SK-N-SH treated with all-trans-retinoic acid at 6 μM for 48 hours (cell line): ENCODE data around the gene FOXS1.

Experiments
- ATAC-seq: fragments of 200-7000 bp; cut with Tn5 transposase; 3 replicates; pipeline ENCODE4 v1.9.1; 2020; ENCODE audit warnings: mild to moderate bottlenecking, moderate library complexity
- ARNTL ChIP-seq: fragments of 450-650 bp; formaldehyde crosslinking; IDR thresholded peaks from 2 replicates; pipeline ENCODE4 v1.5.0; 2020; ENCODE audit warnings: low read depth, mild to moderate bottlenecking, moderate library complexity, borderline replicate concordance
- BACH2 ChIP-seq: fragments of 250-450 bp; sonication (Bioruptor Pico); IDR thresholded peaks from 2 replicates; pipeline ENCODE4 v1.9.0; 2021; ENCODE audit warnings: mild to moderate bottlenecking, borderline replicate concordance
- ESRRG ChIP-seq: fragments of 250-450 bp; sonication (Bioruptor Pico); IDR thresholded peaks from 2 replicates; pipeline ENCODE4 v1.6.1; 2021; ENCODE audit warnings: mild to moderate bottlenecking
- GLIS3 ChIP-seq: fragments of 250-450 bp; sonication (Bioruptor Pico); IDR thresholded peaks from 2 replicates; pipeline ENCODE4 v1.5.0; 2020; ENCODE audit warnings: mild to moderate bottlenecking, moderate library complexity
- ISL1 ChIP-seq: fragments of 250-450 bp; sonication (Bioruptor Pico); IDR thresholded peaks from 2 replicates; pipeline ENCODE4 v2.1.2; 2022; ENCODE audit warnings: mild to moderate bottlenecking, moderate library complexity
- PPARA ChIP-seq: fragments of 250-450 bp; sonication (Bioruptor Pico); IDR thresholded peaks from 2 replicates; pipeline ENCODE4 v1.5.0; 2020; ENCODE audit warnings: mild to moderate bottlenecking, borderline replicate concordance
- RARB ChIP-seq: fragments of 250-450 bp; sonication (Bioruptor Pico); IDR thresholded peaks from 2 replicates; pipeline ENCODE4 v1.8.0; 2021; ENCODE audit warnings: mild to moderate bottlenecking, moderate library complexity
- SNAI2 ChIP-seq: fragments of 250-450 bp; sonication (Bioruptor Pico); IDR thresholded peaks from 2 replicates; pipeline ENCODE4 v1.5.0; 2020; ENCODE audit warnings: mild to moderate bottlenecking, moderate library complexity
- TCF4 ChIP-seq: fragments of 250-450 bp; sonication (Bioruptor Pico); IDR thresholded peaks from 2 replicates; pipeline ENCODE4 v1.8.0; 2021; ENCODE audit warnings: mild to moderate bottlenecking, moderate library complexity, borderline replicate concordance
- TOX ChIP-seq: fragments of 250-450 bp; sonication (Bioruptor Pico); IDR thresholded peaks from 2 replicates; pipeline ENCODE4 v1.8.0; 2021; ENCODE audit warnings: mild to moderate bottlenecking, moderate library complexity, borderline replicate concordance
- ZC3H10 ChIP-seq: fragments of 250-450 bp; sonication (Bioruptor Pico); IDR thresholded peaks from 2 replicates; pipeline ENCODE4 v1.5.1; 2021; ENCODE audit warnings: mild to moderate bottlenecking, moderate library complexity
- ZFP3 ChIP-seq: fragments of 250-450 bp; sonication (Bioruptor Pico); IDR thresholded peaks from 2 replicates; pipeline ENCODE4 v1.5.0; 2020; ENCODE audit warnings: mild to moderate bottlenecking, moderate library complexity
- ZNF565 ChIP-seq: fragments of 450-650 bp; formaldehyde crosslinking; conservative IDR thresholded peaks from 2 replicates; pipeline ENCODE4 v1.5.0; 2020; ENCODE audit warnings: low read depth, mild to moderate bottlenecking, moderate library complexity
- ZNF70 ChIP-seq: fragments of 450-650 bp; formaldehyde crosslinking; IDR thresholded peaks from 2 replicates; pipeline ENCODE4 v1.5.0; 2020; ENCODE audit warnings: mild to moderate bottlenecking, moderate library complexity
- ZNF8 ChIP-seq: fragments of 450-650 bp; formaldehyde crosslinking; IDR thresholded peaks from 2 replicates; pipeline ENCODE4 v1.5.0; 2020; ENCODE audit warnings: mild to moderate bottlenecking, moderate library complexity
- TF ChIP-seq, protein P1 (sequence below): fragments of 250-450 bp; sonication (Bioruptor Pico); IDR thresholded peaks from 2 replicates; pipeline ENCODE4 v1.8.0; 2020; ENCODE audit warnings: mild to moderate bottlenecking, moderate library complexity, borderline replicate concordance
- TF ChIP-seq, protein P2 (sequence below): fragments of 250-450 bp; sonication (Bioruptor Pico); IDR thresholded peaks from 2 replicates; pipeline ENCODE4 v1.8.0; 2021; ENCODE audit warnings: low read depth, mild to moderate bottlenecking, moderate library complexity, borderline replicate concordance
- TF ChIP-seq, protein P3 (sequence below): fragments of 250-450 bp; sonication (Bioruptor Pico); IDR thresholded peaks from 2 replicates; pipeline ENCODE4 v1.5.1; 2020; ENCODE audit warnings: low read depth, mild to moderate bottlenecking, moderate library complexity
- TF ChIP-seq, protein P4 (sequence below): fragments of 250-450 bp; sonication (Bioruptor Pico); IDR thresholded peaks from 2 replicates; pipeline ENCODE4 v1.5.1; 2021; ENCODE audit warnings: mild to moderate bottlenecking, moderate library complexity
- TF ChIP-seq, protein P5 (sequence below): fragments of 250-450 bp; sonication (Bioruptor Pico); IDR thresholded peaks from 2 replicates; pipeline ENCODE4 v1.5.0; 2020; ENCODE audit warnings: mild to moderate bottlenecking, moderate library complexity

Gene FOXS1

DNA sequence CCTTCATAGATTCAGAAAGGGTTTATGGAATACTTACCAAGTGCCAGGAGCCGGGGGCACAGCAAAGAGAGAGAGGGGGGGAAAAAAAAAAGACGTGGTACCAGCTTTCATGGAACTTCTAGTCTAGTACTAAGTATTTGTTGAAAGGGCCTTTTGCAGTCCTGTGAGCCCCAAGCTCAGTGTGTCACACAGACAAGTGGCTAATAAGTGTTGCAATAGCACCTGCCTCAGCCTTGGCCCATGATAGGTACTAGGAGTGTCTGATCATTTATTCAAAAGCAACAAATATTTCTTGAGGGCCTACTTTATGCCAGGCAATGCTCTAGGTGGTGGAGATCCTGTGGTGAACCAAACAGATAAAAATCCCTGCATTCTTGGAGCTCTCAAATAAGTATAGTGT is 18.3 kb downstream of the FOXS1 start (continued):
- TF ChIP-seq, protein P1, sequence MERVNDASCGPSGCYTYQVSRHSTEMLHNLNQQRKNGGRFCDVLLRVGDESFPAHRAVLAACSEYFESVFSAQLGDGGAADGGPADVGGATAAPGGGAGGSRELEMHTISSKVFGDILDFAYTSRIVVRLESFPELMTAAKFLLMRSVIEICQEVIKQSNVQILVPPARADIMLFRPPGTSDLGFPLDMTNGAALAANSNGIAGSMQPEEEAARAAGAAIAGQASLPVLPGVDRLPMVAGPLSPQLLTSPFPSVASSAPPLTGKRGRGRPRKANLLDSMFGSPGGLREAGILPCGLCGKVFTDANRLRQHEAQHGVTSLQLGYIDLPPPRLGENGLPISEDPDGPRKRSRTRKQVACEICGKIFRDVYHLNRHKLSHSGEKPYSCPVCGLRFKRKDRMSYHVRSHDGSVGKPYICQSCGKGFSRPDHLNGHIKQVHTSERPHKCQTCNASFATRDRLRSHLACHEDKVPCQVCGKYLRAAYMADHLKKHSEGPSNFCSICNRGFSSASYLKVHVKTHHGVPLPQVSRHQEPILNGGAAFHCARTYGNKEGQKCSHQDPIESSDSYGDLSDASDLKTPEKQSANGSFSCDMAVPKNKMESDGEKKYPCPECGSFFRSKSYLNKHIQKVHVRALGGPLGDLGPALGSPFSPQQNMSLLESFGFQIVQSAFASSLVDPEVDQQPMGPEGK (CRISPR knock-in tag): no peak
- no peak for TF ChIP-seq ARNTL (CRISPR knock-in tag)

DNA sequence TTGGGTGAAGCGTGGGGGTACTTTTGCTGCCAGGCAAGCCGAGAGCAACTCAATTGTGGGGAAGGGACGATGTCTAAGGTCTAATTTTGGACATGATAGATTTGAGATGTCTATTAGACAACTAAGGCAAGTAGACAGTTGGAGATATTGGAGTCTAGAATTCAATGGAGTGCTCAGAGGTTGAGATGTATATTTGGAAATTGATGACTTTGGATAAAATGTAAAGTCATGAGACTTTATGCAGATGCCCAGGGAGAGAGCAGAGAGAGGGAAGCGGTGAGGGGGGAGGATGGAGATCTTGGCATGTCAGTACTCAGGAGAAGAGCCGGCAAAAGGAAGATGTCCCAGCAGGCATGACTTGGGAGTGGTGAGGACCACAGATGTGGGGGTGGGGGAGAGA is 19.3 kb downstream of the FOXS1 start:
- no peak for ATAC-seq
- no peak for TF ChIP-seq ZNF8 (CRISPR knock-in tag)

DNA sequence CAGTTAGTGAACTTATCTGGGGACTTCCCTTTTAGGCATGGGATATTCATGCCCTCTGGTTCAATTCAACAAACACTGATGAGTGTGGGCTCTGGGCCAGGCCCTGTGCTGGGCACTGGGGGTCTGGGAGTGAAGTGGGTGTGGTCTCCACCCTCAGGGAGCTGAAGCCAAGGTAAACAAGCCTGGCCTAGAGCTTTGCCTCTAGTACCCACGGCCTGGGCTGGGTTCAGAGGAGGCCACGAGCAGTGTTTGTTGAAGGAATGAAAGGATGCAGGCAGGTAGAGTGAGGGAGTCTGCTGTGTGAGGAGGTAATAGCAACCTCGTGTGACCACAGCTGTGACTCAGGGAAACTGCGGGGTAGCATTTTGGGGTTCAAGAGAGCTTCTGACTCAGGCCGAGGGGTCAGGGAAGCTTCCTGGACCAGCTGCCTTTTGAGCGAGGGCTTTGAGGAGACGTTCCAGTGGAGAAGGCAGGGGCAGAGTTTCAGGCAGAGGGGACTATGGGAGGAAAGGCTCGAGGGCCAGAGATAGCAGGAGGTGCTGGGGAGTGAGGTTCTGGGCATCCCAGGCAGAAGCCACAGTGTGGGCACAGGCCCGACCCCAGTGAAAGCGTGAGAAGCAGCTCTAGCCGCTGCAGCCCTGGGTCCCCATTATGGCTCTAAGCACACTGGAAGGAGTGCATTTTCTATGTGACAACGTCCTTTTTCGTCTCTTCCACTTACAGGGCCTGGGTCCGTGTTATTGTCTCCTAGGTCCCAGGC is 20.7 kb downstream of the FOXS1 start:
- TF ChIP-seq RARB (CRISPR knock-in tag) (no peak), GLIS3 (no peak), ZNF8 (CRISPR knock-in tag) (no peak), TOX (CRISPR knock-in tag) (no peak), ZNF70 (CRISPR knock-in tag) (no peak), SNAI2 (no peak), ZNF565 (CRISPR knock-in tag) (no peak), ISL1 (CRISPR knock-in tag) (no peak), PPARA (CRISPR knock-in tag) (no peak), ESRRG (CRISPR knock-in tag) (no peak), ZC3H10 (no peak), ARNTL (CRISPR knock-in tag) (no peak), TCF4 (CRISPR knock-in tag) (no peak), BACH2 (CRISPR knock-in tag) (no peak), ZFP3 (CRISPR knock-in tag) (no peak)
- TF ChIP-seq, protein P2, sequence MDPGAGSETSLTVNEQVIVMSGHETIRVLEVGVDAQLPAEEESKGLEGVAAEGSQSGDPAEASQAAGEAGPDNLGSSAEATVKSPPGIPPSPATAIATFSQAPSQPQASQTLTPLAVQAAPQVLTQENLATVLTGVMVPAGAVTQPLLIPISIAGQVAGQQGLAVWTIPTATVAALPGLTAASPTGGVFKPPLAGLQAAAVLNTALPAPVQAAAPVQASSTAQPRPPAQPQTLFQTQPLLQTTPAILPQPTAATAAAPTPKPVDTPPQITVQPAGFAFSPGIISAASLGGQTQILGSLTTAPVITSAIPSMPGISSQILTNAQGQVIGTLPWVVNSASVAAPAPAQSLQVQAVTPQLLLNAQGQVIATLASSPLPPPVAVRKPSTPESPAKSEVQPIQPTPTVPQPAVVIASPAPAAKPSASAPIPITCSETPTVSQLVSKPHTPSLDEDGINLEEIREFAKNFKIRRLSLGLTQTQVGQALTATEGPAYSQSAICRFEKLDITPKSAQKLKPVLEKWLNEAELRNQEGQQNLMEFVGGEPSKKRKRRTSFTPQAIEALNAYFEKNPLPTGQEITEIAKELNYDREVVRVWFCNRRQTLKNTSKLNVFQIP (CRISPR knock-in tag): no peak
- TF ChIP-seq, protein P3, sequence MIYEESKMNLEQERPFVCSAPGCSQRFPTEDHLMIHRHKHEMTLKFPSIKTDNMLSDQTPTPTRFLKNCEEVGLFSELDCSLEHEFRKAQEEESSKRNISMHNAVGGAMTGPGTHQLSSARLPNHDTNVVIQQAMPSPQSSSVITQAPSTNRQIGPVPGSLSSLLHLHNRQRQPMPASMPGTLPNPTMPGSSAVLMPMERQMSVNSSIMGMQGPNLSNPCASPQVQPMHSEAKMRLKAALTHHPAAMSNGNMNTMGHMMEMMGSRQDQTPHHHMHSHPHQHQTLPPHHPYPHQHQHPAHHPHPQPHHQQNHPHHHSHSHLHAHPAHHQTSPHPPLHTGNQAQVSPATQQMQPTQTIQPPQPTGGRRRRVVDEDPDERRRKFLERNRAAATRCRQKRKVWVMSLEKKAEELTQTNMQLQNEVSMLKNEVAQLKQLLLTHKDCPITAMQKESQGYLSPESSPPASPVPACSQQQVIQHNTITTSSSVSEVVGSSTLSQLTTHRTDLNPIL (CRISPR knock-in tag): no peak
- TF ChIP-seq, protein P1 (CRISPR knock-in tag): no peak
- TF ChIP-seq, protein P4, sequence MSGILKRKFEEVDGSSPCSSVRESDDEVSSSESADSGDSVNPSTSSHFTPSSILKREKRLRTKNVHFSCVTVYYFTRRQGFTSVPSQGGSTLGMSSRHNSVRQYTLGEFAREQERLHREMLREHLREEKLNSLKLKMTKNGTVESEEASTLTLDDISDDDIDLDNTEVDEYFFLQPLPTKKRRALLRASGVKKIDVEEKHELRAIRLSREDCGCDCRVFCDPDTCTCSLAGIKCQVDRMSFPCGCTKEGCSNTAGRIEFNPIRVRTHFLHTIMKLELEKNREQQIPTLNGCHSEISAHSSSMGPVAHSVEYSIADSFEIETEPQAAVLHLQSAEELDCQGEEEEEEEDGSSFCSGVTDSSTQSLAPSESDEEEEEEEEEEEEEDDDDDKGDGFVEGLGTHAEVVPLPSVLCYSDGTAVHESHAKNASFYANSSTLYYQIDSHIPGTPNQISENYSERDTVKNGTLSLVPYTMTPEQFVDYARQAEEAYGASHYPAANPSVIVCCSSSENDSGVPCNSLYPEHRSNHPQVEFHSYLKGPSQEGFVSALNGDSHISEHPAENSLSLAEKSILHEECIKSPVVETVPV (CRISPR knock-in tag): no peak
- TF ChIP-seq, protein P5, sequence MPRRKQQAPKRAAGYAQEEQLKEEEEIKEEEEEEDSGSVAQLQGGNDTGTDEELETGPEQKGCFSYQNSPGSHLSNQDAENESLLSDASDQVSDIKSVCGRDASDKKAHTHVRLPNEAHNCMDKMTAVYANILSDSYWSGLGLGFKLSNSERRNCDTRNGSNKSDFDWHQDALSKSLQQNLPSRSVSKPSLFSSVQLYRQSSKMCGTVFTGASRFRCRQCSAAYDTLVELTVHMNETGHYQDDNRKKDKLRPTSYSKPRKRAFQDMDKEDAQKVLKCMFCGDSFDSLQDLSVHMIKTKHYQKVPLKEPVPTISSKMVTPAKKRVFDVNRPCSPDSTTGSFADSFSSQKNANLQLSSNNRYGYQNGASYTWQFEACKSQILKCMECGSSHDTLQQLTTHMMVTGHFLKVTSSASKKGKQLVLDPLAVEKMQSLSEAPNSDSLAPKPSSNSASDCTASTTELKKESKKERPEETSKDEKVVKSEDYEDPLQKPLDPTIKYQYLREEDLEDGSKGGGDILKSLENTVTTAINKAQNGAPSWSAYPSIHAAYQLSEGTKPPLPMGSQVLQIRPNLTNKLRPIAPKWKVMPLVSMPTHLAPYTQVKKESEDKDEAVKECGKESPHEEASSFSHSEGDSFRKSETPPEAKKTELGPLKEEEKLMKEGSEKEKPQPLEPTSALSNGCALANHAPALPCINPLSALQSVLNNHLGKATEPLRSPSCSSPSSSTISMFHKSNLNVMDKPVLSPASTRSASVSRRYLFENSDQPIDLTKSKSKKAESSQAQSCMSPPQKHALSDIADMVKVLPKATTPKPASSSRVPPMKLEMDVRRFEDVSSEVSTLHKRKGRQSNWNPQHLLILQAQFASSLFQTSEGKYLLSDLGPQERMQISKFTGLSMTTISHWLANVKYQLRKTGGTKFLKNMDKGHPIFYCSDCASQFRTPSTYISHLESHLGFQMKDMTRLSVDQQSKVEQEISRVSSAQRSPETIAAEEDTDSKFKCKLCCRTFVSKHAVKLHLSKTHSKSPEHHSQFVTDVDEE (CRISPR knock-in tag): no peak
- TF ChIP-seq, all 23 proteins: peak for 0
- ATAC-seq: no peak
